ENCODE data around the gene HSD17B3.

DNA sequence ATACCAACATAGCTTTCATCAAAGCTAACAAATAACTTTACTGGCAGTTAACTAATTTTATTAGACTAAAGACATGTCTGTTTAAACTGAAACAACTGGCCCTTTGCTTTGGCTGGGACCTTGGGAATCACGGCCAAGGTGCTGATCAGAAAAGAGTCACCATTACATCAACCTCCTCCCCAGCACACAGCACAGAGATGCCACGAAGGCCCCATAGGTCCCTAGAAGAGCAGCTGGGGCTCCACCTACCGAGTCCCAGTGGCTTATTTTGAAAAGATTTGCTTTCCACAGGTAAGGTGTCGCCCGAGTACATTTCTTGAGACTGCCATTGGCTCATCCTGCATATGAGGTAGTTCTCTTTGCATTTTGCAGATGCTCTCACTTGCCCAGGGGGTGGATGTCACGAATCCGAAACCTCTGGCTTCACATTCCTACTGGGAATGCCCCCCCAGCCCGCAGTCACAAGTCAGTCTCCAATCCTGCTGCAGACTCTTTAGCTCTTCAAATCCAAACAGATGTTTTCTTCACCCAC lies 18.8 kb upstream of the HSD17B3 start:
- no peak for TF ChIP-seq POLR2A (IDR thresholded peaks at IDR 0.05; ENCODE audit: extremely low read depth, insufficient read length)
- TF ChIP-seq, protein P1, sequence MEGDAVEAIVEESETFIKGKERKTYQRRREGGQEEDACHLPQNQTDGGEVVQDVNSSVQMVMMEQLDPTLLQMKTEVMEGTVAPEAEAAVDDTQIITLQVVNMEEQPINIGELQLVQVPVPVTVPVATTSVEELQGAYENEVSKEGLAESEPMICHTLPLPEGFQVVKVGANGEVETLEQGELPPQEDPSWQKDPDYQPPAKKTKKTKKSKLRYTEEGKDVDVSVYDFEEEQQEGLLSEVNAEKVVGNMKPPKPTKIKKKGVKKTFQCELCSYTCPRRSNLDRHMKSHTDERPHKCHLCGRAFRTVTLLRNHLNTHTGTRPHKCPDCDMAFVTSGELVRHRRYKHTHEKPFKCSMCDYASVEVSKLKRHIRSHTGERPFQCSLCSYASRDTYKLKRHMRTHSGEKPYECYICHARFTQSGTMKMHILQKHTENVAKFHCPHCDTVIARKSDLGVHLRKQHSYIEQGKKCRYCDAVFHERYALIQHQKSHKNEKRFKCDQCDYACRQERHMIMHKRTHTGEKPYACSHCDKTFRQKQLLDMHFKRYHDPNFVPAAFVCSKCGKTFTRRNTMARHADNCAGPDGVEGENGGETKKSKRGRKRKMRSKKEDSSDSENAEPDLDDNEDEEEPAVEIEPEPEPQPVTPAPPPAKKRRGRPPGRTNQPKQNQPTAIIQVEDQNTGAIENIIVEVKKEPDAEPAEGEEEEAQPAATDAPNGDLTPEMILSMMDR (IDR thresholded peaks at IDR 0.05; ENCODE audit: low read depth, low read length), result no peak
- TF ChIP-seq, protein P2, sequence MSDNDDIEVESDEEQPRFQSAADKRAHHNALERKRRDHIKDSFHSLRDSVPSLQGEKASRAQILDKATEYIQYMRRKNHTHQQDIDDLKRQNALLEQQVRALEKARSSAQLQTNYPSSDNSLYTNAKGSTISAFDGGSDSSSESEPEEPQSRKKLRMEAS (IDR thresholded peaks at IDR 0.05; ENCODE audit: low read depth, low read length), result no peak
